HG03457 (cell line): ENCODE data around the gene TMEM243.
"Not testable (repeated sequence)": the region's sequence is repeated elsewhere in the genome, so short reads cannot be mapped to it uniquely, and the experiment has no call there.

Source experiments
- ATAC-seq: cut with Tn5 transposase; IDR thresholded peaks from one replicate; pipeline ENCODE4 v1.9.1; 2021; ENCODE audit warnings: moderate number of reproducible peaks; ENCODE audit not compliant: unreplicated experiment

The TMEM243 gene, protein sequence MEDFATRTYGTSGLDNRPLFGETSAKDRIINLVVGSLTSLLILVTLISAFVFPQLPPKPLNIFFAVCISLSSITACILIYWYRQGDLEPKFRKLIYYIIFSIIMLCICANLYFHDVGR

DNA sequence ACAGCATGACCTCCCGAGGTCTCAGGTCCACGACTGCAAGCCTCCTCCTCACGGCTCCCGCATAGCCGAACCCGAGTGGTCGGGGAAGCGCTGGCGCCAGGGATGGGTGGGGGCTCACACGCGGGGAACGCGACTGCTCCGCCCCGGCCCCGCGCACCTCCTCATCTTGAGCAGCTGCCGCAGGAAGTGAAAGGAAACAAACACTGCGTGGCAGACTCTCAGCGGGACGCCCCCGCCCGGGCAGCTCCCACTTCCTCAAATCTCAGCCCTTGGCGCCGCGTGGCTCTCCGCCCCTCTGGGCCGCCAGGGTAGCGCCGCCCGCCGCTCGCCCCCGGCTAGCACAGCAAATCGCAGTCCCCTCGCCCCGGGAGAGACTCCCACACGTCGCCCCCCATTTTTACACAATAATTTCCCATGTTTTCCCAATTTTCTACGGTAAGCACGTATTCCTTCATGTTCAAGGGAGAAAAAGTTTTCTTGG is at the start of gene TMEM243:
TSS of gene TMEM243 (minus strand) at position 188 of the 481 bp plus-strand sequence. CDS start 229 bp downstream, outside the sequence.
- peak; percentile 39 for ATAC-seq

DNA sequence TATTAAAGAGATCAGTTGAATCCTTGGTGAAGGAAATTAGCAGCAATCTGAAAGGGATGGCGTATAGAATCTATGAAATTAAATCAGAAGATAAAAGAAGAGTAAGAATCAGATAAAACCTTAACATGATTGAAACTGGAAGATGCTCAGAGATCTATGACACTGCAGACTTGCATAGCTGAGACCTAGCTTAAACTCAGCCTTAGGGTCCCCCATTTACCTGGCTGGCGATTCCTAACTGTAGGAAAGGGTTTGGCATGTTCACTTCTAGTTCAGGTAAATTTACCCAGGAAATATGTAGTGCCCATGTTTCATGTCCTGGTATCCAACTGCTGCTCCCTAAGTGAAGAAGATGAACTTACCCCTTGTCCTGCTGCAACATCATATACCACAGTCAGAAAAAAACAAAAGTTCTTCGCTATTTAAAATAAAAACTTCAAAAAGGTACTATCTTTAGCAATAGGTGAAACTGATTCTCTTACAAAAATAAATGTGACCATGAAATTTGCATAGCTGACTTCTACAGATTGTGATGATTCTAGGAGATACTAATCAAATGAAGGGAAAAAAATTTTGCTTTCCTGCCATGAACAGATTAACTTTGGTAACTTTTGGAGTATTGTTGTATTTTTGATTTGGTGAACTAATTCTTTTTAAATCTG is 47.8 kb upstream of the TMEM243 start:
- ATAC-seq: no peak

DNA sequence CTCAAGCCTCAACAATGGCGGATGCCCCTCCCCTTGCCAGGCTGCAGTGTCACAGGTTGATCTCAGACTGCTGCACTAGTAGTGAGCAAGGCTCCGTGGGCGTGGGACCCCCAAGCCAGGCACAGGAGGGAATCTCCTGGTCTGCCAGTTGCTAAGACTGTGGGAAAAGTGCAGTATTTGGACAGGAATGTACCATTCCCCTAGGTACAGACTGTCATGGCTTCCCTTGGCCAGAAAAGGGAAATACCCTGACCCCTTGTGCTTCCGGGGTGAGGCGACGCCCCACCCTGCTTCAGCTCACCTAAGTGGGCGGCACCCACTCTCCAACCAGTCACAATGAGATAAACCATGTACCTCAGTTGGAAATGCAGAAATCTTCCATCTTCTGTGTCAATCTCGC is 44.0 kb upstream of the TMEM243 start:
- no peak for ATAC-seq

DNA sequence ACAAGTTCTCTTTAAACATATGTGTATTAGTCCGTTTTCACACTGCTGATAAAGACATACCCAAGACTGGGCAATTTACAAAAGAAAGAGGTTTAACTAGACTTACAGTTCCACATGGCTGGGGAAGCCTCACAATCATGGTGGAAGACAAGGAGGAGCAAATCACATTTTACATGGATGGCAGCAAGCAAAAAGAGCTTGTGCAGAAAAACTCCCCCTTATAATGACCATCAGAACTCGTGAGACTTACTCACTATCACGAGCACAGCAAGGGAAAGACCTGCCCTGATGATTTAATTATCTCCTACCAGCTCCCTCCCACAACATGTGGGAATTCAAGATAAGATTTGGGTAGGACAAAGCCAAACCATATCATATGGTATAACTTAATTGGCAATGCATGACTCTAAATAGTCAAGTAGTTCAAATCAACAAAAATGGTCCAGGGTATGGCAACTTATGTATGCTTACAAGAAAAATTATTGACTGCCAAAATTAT is 34.1 kb upstream of the TMEM243 start:
- ATAC-seq: no peak

DNA sequence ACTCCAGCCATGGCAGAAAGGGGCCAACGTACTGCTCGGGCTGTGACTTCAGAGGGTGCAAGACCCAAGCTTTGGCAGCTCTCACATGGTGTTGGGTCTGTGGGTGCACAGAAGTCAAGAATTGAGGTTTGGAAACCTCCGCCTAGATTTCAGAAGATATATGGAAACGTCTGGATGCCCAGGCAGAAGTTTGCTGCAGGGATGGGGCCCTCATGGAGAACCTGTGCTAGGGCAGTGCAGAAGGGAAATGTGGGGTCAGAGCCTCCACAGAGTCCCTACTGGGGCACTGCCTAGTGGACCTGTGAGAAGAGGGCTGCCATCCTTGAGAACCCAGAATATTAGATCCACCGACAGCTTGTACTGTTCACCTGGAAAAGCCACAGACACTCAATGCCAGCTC is 26.1 kb upstream of the TMEM243 start:
- ATAC-seq: not testable (repeated sequence)

DNA sequence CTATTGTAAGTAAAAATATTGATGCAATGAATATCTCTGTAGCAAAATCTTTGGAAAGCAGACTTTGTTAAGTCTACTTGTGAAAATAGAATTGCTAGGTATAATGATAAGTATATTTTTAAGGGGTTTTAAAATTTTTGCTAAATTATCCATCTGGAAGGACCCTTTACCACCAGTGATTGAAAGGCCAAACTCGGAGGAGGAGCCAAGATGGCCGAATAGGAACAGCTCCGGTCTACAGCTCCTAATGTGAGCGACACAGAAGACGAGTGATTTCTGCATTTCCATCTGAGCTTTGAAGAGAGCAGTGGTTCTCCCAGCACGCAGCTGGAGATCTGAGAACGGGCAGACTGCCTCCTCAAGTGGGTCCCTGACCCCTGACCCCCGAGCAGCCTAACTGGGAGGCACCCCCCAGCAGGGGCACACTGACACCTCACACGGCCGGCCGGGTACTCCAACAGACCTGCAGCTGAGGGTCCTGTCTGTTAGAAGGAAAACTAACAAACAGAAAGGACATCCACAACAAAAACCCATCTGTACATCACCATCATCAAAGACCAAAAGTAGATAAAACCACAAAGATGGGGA is 19.0 kb upstream of the TMEM243 start:
- not testable (repeated sequence) for ATAC-seq

DNA sequence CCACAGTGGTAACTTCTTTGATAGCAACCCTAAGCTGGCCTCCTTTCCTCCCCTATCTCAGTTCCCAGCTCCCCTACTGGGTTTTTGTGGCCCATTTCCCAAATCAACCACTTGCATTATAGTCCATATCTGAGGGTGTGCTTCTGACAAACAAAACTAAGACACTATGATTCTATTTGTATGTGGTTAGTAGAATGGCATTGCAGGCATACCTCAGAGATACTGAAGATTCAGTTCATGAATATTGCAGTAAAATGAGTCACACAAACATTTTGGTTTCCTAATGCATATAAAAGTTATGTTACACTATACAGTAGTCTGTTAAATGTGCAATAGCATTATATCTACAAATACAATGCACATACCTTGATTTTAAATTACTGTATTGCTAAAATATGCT is 15.4 kb upstream of the TMEM243 start:
- no peak for ATAC-seq

DNA sequence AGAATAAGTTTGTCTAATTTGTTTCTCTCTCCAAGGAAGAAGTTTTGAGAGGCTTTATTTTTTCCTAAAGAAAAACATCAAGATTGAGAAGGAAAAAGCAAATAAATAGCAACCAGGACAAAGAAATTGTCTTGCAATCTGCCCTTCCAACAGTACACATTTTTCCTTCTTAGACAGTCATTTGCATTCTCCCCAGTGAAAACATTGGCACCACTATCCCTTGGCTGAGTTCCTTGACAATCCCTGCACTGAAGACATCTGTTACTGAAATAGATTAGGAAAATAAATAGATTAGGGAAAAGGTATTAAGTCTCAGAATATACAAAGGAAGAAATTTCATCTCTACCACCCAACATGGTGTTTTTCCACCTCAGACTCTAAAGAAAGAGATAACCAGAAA is 12.2 kb upstream of the TMEM243 start:
- ATAC-seq: no peak

DNA sequence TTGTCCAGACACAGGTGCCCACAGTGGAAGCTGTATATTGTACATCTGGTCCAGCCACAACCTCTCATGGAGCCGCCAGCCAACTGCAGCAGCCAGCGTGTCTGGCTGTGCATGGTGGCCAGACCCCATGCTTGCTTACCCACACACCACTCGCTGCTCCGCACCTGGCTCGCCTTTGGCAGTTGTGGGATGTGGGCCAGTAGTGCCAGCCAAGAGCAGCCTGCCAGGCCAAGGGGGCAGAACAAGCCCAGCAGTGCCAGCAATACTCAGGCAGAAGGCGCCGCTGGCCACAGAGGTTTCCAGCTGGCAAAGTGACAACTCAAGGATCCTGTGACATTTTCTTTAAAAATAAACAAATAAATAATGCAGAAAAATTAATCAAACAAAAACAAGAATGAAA is 11.7 kb upstream of the TMEM243 start:
- no peak for ATAC-seq

DNA sequence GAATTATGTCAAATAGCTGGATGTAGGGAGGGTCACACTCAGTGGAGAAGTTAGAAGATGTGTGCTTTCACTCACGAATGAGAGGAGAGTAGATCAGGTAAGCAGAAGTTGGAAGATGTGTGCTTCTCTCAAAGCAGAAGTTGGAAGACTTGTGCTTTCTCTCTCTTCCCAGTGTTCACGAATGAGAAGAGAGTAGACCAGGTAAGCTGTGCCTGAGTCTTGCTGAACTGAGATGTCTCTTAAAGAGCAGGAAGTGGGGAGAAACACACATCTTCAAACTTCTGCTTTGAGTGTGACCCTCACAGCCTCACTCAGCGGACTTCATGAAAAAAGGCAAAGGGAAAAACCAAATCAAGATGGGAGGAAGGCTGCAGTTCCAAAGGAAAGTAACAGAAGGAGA is 7.0 kb upstream of the TMEM243 start:
- ATAC-seq: no peak

DNA sequence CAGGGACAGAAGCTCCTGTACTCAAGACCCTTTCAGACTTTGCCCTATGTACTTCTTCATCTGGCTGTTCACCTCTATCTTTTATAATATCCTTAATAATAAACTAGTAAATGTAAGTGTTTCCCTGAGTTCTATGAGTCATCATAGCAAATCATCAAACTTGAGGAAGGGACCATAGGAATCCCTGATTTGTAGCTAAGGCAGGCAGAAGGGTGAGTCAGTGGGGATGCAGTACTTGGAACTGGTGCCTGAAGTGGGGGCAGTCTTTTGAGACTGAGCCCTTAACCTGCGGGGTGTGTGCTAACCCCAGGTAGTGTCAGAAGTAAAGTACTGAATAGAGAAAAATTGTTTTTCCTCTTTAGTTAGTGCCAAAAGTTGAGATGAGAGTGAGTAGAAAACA is 6.2 kb upstream of the TMEM243 start:
- no peak for ATAC-seq

DNA sequence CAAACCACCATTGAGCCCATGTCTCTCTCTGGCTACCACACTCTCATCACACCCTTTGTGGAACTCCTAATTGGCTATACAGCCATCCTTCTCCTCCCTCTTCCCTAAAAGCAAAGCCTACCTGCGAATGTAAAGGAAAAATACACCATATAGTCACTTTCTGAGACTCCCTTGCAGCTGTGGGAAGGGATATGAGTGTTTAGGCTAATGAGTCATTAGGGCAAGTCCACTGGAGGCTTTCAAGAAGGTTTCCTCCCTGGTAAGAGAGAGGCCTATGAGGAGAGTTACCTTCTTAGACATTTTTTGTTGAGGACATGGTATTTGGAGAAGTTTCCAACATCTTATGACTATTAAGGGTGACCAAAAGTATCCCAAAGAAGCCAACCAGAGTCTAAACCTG is 4.1 kb upstream of the TMEM243 start:
- ATAC-seq: no peak

DNA sequence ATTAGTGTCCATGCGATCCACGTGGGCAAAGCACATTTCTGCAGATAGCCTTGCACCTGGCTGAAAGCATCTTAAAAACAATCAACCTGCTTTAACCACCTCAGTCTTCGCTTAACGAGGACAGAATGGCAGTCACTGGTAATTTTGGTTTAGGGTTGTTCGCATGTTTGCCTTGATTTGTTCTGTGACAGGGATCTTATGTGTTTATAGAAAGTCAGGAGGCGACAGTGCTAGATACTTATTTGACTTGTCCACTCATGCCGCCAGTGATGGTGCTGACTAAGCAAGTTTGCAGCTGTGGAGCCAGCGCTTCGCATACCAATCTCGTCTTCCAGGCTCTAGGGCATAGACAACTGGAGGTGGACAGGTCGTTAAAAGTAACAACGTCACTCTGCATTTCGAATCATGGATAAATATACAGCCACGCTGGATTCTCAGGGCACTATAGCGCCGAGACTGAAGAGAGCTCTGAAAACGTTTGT is 1.2 kb upstream of the TMEM243 start:
- no peak for ATAC-seq

DNA sequence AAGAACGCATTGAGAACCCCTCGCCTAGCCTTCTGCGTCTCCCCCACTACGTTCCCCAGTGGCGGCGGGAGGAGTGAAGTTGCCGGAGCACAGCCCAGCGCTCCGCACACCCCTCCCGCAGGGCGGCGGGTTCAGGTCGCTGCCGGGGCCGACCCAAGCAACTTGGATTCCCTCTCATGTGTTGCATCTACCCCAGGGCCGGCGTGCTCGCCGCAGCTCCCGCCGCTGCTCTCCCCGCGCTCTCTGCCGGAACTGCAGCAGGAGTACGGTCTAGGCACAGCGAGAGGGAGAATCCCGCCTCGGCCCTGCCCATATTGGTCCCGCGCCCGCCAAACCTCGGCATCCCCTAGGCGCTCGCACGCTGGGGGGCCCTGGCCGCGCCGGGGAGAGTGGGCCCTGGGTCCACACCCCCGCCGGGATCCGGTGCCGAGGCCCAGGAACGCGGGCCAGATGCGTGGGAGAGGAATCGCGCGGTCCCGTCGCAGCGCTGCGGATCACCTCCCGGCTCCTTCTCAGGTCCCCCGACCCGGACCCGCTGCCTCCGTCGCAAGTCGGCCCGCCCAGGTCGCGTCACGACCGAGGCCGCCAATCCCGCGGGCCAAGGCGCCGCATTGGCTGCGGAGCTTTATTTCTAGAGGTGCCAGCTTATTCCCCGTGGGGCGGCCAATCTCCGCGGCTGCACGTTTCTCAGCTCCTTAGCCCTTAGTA is 648 bp upstream of the TMEM243 start:
- peak; percentile 26 for ATAC-seq

DNA sequence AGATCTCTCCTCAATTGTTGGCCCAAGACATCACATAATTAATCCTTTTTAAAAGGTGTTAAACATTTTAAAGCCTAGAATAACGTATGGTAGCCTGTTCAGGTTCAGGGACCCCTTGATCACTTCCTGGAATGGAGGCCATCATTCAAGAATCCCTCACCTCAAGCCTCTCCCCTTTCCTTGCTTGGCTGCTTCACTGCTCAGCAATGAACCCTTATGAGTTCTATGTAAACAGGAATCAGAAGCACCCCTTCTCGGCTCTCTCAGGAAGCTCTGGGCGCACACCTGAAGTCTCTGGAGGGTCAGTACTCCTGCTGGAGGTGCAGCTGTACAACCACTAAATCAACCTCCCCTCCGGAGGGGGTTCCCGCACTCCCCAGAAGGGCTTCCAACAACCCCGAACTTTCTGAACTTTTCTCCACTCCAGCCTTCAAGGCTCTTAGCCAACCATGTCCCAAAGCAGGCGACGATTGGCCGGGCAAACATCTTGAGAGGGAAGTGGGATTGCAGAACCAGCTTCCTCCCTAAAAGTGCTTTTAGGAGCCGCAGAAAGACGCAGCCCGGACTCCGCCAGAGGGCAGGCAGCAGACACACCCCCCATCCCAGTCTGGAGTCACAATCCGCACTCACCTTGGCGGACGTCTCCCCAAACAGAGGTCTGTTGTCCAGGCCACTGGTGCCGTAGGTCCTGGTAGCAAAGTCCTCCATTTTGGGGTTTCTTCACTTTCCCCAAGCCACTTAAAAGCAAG is 562 bp downstream of the TMEM243 start:
- ATAC-seq: no peak

DNA sequence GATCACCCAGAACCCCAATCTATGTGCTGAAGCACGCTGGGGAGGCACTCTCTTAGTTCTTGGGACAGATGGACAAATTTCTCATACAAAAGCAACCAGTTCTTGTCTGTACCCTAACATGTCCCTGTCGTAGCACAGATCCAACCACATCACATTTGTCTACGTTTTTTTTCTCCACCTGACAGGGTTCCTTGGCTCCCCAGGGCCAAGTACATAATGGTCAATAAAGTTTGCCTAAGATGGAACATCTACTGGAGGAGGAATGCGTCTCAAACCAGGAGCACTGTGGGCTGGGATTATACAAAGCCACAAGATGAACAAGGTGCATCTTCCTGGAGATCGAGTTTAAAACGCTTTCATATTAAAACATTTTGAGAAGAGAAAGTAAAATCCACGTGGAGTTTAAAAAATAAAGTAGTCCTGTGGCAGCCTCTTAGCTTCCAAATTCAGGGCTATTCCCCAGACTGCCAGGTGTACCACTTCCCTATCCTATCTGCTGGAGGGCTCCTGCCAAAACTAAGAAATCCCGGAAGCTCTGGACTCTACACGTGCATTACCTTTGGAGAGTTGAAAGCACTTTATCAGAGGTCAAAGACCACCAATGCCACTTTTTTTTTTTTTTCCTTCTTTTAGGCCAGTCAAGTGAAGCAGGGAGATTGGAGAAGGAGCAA is 1.4 kb downstream of the TMEM243 start:
- no peak for ATAC-seq

DNA sequence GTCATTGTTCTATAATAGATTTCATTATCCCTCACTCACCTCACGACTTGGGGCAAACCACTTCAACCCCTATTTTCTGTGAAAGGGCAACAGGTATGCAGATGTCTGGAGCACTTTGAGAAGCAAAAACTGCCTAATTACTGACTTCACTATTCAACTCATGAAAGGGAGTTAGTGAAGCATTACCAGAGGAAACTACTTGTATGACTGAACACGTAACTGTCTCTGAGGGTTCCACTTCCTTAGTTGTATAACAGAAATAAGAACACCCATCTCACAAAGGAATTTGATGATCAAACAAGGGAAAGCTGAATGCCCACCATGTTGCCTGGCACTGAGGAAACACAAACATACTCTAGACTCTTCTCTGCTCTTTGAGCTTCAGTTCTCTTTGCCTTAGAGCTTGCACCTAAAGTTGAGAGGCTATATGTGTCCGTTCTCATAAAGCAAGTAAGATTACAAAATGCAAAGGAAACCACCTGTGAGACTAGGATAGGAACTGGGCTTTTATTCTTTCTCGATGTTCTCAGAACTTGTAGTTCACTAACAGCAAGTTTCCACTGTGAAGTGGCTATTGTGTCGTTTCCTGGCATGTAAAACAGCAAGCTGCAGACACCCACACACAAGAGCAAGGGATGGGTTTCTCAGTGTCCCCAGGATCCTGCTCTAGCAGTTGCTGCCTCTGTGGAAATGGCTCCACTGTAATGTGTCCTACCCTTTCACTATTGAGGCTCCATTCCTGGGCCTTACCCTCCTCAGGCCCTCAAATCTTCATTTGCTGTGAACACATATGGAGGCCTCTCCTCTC is 2.6 kb downstream of the TMEM243 start:
- peak; percentile 56 for ATAC-seq

DNA sequence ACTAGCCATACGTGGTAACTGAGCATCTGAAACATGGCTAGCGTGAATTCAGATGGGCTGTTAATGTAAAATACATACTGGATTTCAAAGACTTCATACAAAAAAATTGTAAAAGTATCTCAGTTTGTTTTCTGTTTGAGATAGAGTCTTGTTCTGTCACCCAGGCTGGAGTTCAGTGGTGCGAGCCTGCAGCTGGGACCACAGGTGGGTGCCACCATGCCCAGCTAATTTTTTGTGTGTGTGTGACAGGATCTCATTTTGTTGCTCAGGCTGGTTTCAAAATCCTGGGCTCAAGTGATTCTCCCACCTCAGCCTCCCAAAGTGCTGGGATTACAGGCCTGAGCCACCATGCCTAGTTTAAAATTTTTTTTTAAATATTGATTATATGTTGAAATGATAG is 4.5 kb downstream of the TMEM243 start:
- no peak for ATAC-seq

DNA sequence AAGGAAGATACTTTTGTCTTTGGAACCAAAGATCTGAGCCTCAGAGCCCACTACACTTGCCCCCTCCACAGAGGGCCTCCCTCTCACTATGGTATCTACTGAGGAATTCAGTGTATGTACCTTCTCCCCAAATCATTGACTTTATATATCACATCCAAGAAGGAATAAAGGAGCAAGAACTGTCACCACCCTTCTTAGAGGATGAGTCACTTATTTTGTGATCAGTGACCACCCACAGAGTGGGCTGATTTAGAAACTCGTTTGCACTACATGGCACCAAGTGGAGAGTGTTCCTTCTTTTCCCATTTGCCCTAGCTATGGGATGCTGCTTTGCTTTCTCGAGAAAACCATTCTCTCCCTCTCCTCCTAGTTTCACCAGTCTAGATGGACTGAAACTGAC is 5.7 kb downstream of the TMEM243 start:
- ATAC-seq: no peak
